RPMI7951 (cell line): ENCODE measurements around the gene TFF2. TPM values are rescaled to one million over a fixed set of nuclear protein-coding genes. Genes with fewer than 3 reads are reported as not detected.

Experiments used
- DNase-seq: peaks from one replicate; pipeline ENCODE4 v3.0.0-alpha.2; 2012; ENCODE audit warnings: low read depth
- total RNA-seq: library from RNA; depleted of rRNA; stranded (reverse); fragments of >200 nt; shearing (Covaris generic); gene quantifications from 2 replicates; pipeline ENCODE4 v1.2.3, GENCODE V29; 2014

The TFF2 gene
- total RNA-seq, 1 experiment from 2014 or later: not detected

DNA sequence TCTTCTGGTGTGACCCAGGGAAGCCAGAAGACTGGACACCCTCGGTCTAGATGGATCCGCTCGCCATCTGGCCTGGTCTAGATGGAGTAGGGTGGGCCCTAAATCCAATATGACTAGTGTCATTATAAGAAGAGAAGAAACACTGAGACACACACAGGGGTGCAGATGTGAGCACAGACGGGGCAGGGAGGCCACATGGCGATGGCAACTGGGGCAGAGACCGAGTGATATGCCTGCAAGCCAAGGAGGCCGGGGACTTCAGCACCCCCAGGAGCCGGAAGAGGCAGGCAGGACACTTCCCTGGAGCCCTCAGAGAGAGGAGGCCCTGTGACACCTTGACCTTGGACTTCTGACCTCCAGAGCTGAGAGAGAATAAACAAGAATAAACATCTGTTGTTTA is 30.0 kb downstream of the TFF2 start:
- DNase-seq: no peak

DNA sequence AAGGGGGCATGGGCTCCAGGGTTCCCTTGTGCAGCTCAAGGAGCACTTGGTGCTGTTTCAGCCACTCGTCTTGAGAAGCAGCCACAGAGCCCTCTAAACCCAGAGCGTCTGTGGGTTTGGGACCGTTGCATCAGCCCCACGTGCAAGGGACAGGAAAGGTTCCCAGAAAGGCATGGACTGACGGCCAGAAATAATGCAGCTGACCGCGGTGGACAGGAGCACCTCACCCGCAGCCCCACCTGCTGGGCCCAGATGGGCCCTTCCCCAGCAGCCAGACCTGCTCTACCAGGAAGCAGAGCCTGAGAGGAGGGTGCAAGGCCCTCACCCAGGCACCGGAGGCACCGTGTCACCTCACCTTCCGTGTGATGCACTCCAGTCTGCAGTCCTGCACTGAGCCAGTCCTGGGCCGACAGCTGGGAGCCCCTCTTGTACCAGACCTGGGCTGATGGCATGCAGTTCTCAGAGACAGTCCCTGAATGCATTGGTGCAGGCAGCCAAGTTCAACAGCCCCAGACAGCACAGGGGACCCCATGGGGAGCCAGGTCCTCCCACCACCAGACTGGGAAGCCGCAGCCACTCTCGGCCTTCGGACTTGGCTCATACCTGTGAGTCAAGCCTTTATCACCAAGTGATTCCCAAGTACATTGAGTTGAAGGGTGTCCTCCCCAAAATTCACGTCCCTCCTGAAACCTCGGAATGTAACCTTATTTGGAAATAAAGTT is 30.8 kb downstream of the TFF2 start:
- no peak for DNase-seq

DNA sequence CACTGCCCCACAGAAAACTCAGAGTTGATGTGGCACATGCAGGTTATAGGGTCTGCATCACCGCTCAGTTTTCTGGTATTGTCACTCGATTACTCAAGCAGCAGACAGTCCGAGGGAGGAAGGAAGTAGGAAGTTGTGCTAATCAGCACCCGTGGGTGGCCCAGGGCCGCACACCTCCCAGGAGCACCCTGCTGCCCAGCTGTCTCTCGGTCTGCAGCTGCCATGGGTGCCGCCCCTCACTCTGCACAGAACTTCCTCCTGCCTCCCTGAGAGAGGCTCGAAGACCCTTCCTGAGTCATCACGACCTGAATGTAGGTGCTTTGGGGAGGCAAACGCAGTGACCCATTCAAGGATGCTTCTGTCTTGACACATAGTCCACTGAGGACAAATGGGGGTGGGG is 31.4 kb downstream of the TFF2 start:
- DNase-seq: no peak

DNA sequence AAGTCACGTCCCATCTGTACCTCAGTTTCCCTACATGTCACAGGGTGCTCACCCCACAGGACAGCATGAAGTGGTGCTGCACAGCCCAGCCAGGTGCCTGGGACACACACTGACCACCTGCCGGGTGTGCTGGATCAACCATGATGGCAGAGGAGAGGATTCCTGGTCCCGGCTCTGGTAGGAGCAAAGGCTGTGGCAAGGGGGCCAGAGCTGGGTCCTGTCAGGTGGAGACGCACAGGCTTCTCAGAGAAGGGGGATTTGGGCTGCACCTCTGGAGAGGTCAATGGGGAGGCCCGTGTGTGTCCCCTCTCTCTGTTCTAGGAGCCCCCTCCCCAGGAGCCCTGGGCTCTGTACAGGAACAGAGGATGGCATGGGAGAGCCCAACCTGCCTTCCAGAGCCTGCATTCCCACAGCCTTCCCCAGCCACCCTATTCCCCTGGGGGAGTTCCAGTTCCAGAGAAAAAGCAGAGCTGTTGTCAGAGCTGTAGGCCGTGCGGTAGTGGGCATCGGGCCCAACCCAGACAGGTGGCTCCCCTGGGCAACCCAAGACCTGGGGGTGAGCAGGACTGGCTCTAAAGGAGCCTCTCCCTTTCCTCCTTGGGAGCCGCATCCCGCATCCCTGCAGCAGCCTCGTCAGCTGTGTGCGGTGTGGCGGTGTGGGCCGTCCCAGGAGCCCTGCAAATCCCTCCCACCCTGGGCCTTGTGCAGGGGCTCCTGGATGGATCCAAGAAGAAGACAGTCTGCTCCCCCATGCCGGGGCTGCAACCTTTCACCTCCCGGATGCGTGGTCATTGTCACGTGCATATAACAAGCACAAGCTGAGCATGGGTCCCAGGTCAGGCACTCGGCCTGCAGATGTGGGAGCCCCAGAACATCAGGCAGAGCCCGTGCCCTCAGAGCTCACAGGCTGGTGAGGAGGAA is 32.7 kb downstream of the TFF2 start:
- no peak for DNase-seq

DNA sequence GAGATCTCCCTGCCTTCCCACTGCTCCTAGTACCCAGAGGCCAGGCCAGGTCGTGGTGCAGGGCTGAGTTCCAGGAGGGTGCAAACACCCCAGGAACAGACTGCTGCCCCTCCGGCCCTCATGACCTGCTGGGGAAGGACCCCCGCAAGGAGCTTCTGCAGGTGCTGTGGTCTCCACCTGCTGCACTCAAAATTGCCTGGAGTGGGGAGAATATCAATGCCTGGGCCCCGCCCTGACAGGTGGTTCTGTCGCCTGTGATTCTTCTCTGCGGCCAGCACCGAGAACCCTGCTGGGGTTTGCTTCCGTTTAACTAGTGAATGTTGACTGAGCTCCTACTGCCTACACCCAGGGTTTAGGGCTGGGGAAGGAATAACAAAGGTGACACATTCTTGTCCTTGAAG is 33.5 kb downstream of the TFF2 start:
- DNase-seq: no peak

DNA sequence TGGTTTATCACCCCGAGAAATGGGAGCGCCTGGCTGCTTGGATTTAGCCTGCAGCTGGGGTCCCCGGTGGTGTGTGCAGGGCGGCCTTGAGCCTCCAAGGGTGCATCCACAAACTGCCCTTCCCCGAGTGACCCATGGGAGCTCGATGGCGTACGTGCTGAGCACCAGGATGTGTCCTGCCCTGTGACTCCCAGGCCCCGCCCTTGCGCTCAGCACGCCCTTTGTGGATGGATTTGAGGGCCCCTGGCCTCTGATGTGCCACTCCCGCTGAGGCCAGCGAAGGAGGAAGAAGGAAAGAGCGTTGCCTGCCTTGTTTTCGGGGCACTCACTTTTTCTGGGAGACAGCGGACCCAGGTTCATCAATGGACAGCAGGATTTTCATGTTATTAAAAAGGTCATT is 33.9 kb downstream of the TFF2 start:
- no peak for DNase-seq

DNA sequence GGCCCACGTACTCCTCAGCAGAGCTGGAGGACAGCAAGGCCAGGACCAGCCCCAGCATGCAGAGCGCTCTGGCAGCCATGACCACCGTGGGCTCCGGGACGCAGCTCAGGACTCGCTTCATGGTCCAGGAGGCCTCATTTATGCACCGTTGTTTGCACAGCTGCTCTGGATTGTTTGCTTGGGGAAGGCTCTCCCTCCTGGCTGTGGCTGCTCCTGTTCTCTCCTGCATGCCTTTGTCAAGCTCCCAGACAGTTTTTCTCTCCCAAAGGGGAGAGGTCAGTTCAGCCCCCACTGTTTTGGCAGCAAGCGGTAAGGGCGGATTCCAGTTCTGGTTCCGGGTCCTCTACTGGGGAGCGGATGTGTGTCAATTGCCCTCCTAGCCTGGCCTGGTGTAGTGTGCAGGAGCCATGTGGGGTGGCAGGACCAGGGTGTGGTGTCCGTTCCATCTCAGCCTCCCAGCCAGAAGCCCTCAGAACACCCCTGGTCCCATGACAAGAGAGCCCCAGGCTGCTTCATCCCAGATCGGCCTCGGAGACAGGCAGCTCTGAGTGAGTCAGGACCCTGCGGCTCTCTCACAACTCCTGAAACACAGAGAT is 35.4 kb downstream of the TFF2 start, which contains the start of gene TFF3:
TFF3 (minus strand) TSS at position 114 of the 596 bp plus-strand sequence; CDS start at position 79, 35 bp downstream.
- DNase-seq: peak; percentile 40

DNA sequence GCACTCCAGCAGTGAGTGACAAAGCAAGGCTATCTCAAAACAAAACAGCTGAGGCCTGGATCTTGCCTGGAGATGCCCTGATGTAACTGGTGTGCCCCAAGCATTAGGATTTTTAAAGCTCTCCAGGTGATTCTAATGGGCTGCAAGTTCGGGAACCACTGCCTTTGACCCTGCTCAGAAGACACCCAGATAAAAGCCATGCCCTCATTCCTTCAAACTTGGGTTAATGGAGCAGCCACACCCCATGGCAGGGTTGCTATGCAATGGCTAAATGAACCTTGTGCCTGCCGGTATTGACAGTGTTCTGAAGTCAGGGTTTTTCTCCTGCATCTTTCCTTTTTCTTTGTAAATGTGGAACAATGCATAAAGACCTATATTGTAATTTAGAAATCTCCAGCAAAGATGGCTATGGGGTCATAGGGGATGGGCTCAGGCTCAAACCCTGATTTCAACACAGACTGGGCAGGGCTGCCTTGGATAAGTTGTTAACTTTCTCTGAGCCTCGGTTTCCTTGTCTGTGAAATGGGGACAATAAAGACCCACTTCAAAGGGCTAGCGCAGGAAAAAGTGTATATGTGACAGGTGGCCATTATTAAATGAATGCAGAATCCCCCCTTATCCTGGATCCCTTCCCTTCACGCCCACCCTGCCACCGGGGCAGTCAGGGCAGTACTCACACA is 36.0 kb downstream of the TFF2 start:
- DNase-seq: no peak

DNA sequence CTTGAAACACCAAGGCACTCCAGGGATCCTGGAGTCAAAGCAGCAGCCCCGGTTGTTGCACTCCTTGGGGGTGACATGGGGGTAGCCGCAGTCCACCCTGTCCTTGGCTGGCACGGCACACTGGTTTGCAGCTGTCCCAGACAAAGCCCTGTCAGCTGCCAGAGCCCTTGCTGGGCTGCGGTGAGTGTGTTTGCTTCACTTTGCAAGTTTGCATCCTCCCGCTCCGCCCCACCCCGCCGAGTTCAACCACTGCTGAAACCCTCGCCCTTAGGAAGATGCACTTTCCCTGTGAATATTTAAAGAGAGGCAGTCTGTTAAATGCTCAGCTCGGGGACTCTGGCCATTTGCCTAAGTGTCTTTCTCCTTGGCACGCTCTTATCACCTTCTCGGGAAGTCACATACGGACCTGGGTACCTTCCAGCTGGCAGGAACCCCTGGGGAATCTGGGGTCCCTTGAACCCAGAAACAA is 37.3 kb downstream of the TFF2 start:
- DNase-seq: no peak

DNA sequence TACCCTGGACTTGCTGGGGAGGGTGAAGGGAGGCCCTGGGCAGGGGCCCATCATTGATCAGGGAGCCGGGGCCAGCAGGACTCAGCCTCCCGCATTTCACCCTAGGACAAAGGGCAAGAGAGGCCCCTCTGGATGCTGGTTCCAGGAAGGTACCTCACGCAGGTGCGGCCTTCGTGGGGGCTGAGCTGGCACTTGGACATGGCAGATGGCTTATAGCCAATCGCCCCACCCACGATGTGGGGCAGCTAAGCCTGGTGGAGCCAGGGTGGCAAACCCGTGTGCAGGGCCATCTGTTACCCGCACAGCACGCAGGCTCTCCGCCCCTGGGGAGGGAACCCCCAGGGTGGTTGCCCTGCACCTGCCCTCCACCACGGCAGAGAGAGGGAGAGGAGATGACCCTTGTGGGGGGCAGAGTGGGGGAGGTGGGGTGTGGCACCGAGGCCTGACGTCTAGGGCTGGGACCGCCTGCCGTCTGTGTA is 38.1 kb downstream of the TFF2 start:
- DNase-seq: no peak

DNA sequence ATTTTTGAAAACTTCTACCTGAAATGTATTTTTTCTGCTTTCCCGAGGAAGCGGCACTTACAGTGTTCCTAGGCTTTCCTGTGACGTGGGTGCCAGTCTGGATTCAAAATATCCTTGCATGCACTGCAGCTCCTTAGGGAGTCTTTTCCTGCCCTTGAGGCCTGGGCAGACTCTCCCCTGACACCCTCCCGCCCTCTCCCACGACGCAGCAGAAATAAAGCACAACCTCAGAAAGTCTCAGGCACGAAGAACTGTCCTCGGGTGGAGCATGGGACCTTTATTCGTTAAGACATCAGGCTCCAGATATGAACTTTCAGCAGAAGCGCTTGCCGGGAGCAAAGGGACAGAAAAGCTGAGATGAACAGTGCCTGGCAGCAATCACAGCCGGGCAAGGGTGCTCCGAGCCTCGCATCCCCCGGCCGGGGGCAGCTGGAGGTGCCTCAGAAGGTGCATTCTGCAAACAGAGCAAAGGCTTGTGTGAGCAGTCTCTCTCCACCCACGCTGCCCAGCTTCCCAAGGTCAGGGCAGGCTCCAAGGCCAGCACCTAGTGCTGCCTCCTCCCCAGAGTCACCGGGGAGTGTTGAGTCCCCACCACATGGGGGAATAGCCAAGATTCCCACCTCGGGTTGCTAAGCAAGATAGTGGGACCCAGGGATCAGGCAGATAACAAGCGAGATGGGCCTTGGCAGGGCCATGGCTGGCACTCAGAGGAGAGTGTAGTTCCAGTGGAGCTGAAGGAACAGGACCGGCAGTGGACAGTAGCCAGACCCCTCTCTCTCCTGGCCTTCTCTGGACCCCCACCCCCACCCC is 38.8 kb downstream of the TFF2 start:
- DNase-seq: no peak

DNA sequence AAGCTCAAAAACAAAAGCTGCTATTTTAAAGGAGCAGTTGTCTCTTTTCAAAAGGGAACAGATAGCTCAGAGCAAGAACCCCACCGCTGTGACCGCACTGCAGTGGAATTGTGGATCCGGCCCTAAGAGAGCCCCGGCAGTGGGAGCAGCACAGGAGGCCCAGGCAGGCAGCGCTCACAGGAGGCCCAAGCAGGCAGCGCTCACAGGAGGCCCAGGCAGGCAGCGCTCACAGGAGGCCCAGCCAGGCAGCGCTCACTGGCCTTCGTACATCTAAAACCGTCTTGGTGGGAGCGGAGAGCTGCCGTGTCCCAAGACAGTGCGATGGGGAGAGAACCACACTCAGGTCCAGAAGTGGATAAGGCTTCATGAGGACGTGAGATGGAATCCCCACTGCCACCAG is 39.6 kb downstream of the TFF2 start:
- no peak for DNase-seq

DNA sequence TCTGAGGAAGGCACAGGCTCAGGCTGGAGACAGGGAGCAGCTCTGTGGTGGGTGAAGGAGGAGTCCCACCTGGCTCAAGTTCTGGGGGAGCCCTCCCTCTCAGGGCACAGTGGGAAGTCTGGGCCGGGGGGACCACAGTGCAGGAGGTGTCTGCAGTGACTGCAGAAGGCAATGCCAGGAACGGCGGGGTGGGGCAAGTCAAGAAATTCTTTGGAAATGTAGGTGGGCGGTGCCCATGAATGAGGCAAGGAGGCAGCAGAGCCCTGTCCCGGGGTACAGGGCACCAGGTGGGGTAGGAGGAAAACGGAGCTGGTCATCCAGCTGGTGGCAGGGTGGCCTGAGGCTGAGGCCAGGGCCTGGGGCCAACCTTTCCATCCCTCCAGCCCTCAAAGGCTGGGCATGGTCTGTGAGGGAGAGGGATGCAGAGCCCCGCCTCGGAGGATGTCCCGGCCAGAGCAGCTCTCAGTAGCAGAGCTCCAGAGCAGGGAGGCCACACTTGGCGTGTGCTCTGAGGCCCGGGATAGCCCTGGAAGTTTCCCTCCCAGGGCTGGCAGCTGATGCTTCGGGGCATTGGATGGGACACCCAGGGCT is 40.3 kb downstream of the TFF2 start:
- DNase-seq: no peak

DNA sequence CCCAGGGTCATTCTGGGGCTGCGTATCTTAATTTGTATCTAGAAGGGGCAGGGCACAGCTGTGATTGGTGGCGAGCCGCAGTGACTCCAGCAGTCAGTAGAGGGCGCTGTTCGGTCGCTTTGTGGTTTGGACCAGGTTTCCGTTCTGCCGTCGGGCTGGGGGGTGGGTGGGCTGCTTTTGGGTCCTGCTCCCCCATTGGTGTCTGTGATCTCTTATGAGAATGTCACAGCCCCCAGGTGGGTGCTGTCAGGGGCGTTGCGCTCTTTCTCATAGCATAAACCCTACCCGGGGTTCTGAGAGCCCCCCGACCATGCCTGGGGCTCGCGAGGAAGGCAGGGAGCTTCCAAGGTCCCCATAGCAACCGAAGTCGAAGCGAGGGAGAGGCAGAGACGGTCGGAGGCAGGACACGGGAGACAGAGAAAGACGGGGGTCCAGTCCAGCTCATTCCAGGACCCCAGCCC is 41.0 kb downstream of the TFF2 start:
- DNase-seq: no peak

DNA sequence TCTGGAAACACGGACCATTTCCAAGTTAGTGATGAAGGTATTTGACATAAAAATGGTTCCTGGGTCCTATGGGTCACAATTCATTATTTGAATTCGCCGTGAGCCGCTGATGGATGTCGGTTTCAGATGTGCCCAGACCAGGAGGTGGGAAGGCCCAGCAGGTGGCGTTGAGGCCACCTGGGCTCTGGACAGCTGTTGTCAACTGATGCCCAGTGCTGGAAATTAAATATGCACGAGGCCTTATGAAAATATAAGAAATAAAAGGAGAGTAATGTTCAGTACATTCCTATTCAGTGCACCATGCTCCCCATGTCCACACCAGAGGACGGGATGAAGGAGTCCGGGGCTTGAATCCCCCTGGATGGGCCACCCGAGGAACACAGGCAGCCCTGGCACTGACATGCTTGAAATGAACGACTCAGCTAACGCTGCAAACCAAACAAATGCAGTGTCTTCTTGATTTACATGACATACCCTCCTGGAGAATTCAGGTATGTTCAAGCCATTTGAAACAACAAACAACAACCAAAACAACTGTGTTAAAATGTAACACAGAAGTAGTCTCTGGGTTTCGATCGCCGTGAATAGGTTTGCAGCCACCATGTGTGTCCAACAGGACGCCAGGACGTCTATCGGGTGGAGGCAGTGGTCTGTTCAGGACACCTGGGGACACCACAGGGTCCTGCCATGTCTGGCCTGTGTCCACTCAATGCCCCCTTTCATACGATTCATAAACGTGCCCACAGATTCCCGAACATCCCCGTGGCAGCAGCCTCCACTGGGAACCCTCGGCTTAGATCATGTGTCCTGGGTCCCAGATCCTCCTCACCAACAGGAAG is 41.7 kb downstream of the TFF2 start:
- DNase-seq: no peak

DNA sequence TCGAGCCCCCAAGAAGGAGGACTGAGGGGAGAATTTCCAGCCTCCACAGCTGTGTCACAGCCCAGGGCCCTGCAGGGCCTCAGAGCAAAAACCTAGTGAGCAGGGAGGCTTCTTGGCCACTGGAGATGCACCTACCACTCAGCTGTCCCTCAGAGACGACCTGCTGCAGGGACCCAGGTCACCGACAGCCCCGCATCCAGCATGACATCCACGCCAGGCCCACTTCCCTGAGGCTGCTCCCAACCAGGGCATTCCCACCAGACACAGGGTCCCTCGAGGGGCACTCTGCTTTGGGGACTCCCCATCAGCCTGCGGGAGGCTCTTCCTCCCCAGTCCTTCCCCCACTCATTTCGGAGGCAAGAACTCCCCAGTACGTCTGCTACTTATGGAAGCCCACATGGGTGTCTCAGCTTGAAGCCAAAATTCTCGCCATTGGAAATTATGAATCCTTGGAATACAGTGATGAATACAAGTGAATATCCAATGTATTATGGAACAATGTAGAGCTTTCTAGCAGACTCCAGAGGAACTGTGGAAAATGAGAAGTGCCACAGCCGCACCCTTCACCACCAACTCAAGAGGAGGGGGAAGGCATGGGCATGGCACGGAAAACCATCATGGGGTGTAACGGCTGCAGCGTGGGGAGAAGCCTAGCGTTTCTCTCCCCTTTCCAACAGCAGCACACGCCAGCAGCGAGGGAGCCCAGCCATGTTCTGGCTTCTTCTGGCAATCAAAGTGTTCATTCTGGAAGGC is 42.5 kb downstream of the TFF2 start:
- DNase-seq: no peak

DNA sequence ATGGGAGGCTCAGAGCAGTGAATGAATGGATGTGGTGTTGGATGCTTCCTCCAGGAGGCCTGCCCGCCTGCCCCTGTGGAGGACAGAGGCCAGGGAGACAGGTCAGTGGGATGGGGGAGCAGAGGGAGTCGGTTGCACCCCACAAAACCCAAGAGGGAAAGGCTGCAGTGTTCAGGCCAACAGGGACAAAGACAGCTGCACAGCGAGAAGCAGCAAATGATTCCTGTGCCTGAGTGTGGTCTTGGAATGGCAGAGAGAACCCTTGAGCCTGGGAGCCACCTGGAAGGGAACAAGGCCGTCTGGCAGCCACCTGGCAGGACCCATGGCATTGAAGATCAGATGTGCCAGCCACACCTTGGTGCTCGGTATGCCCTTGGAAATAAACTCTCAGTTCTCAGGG is 43.7 kb downstream of the TFF2 start:
- no peak for DNase-seq

DNA sequence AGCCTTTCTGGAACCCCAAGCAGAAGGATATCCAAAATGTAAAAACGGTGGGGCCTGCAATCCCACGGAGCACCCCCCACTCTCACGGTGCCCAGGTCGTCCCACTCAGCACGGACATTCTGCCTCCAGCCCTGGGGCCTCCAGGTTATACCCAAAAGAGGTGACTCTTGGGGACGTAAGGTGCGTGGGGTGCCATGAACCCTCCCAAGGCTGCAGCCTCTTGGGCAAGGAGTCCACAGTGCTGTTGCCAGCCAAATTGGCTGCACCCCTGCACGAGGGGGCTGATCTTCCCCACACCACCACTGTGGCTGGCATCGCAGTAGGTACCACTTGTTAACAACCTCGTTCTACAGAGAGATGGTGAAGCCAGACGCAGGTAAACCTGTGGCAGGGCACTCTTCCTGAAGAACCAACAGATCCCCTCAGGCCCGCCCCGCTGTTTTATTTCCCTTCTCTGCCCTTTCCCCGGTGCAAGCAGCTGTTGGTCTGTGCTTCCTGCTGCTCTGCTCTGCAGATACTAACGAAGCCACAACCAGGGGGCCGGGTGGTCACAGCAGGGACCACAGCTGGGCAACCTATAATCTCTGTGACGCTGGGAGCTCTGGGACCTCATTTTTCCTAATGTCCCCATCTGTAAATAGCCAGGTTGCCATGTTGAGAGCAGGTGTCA is 44.3 kb downstream of the TFF2 start:
- DNase-seq: no peak
